T-cell (primary cell): ENCODE measurements around the gene BTG1. TPM values are rescaled to one million over a fixed set of nuclear protein-coding genes. Genes with fewer than 3 reads are reported as not detected.

Experiments used
- ATAC-seq, 4 experiments: fragments of 200-7000 bp in 3 of 4; fragments of 150-1000 bp in 1 of 4; cut with Tn5 transposase; replicated peaks in 1 of 4; 1 replicate in 3 of 4; 2 replicates in 1 of 4; pipeline ENCODE4 v1.10.0; 2021; ENCODE audit warnings: moderate library complexity in 3 of 4, mild to moderate bottlenecking in 2 of 4, moderate number of reproducible peaks in 1 of 4
- CTCF ChIA-PET, 2 donors: fragments of 300-600 bp; sonication (Branson Sonifier 250); formaldehyde crosslinking; loops; one replicate each; lab custom pipeline; 2022; ENCODE audit warnings: antibody characterized with exemption in 2 of 2; lab: Charles Lee
- POLR2A ChIA-PET, 2 donors: fragments of 300-600 bp; sonication (Branson Sonifier 250); formaldehyde crosslinking; loops; one replicate each; lab custom pipeline; 2022; ENCODE audit warnings: antibody characterized with exemption in 2 of 2; lab: Charles Lee
- DNase-seq, 35 experiments: peaks; one replicate each; pipeline versions ENCODE4 v3.0.0 to v3.0.0-alpha.2; 2013 to 2023
- H3K27ac ChIP-seq: one replicate; pipeline ENCODE4 v1.5.1; 2013; ENCODE audit warnings: low read length
- H3K27me3 ChIP-seq, 2 experiments: replicated peaks in 1 of 2; 1 replicate in 1 of 2; 2 replicates in 1 of 2; pipeline versions ENCODE4 v1.6.1 to v1.7.0; 2013; ENCODE audit warnings: low read length in 1 of 2, mixed read lengths in 1 of 2; ENCODE audit not compliant: control insufficient read depth in 2 of 2, insufficient read depth in 2 of 2; ENCODE audit errors: extremely low read depth in 1 of 2
- H3K36me3 ChIP-seq, 2 donors: 1 replicate in 1 of 2; 2 replicates in 1 of 2; pipeline versions ENCODE4 v1.6.1 to v1.7.0; 2013; ENCODE audit warnings: low read length in 1 of 2; ENCODE audit not compliant: control insufficient read depth in 2 of 2, insufficient read depth in 1 of 2; ENCODE audit errors: extremely low read depth in 1 of 2
- H3K4me1 ChIP-seq, 2 experiments: 1 replicate in 1 of 2; 2 replicates in 1 of 2; pipeline versions ENCODE4 v1.6.1 to v1.7.0; 2013; ENCODE audit warnings: low read length in 2 of 2, mixed read lengths in 1 of 2; ENCODE audit not compliant: insufficient read depth in 2 of 2, control insufficient read depth in 1 of 2; ENCODE audit errors: extremely low read depth in 1 of 2
- H3K4me3 ChIP-seq, 2 donors: 1 replicate in 1 of 2; 2 replicates in 1 of 2; pipeline versions ENCODE4 v1.5.1 to v1.7.0; 2013; ENCODE audit warnings: mild to moderate bottlenecking in 2 of 2, low read length in 1 of 2, moderate library complexity in 1 of 2; ENCODE audit not compliant: control insufficient read depth in 1 of 2; ENCODE audit errors: extremely low read depth in 1 of 2
- H3K9me3 ChIP-seq: 2 replicates; pipeline ENCODE4 v1.7.0; 2013
- H3K27ac Mint-ChIP-seq, 2 donors: one replicate each; pipeline ENCODE4 v1.8.0; 2020 to 2021; ENCODE audit warnings: mild to moderate bottlenecking in 2 of 2, mixed read lengths in 2 of 2
- H3K27me3 Mint-ChIP-seq, 2 donors: one replicate each; pipeline ENCODE4 v1.8.0; 2021 to 2022; ENCODE audit warnings: mixed read lengths in 2 of 2
- H3K36me3 Mint-ChIP-seq: one replicate; pipeline ENCODE4 v1.8.0; 2021; ENCODE audit warnings: mixed read lengths
- H3K4me1 Mint-ChIP-seq, 3 donors: one replicate each; pipeline ENCODE4 v1.8.0; 2020 to 2022; ENCODE audit warnings: mixed read lengths in 3 of 3, mild to moderate bottlenecking in 1 of 3
- H3K4me3 Mint-ChIP-seq, 3 donors: one replicate each; pipeline ENCODE4 v1.8.0; 2020 to 2022; ENCODE audit warnings: mild to moderate bottlenecking in 3 of 3, mixed read lengths in 3 of 3, moderate library complexity in 3 of 3
- H3K9me3 Mint-ChIP-seq, 3 donors: one replicate each; pipeline ENCODE4 v1.8.0; 2020 to 2022; ENCODE audit warnings: mixed read lengths in 3 of 3
- WGBS: methylation state at CpG from one replicate; pipeline ENCODE4 v1.1.5; 2013; ENCODE audit warnings: missing lambda C conversion rate; ENCODE audit not compliant: insufficient coverage; 5-methylcytosine and 5-hydroxymethylcytosine counted together
- total RNA-seq, 35 experiments: library from RNA in 6 of 35; stranded (reverse) in 6 of 35; fragments of 120-200 nt in 1 of 35; gene quantifications; one replicate each; pipeline versions ENCODE4 v1.2.1 to v1.2.4 and lab custom pipeline; 2013 to 2026

The BTG1 gene, protein sequence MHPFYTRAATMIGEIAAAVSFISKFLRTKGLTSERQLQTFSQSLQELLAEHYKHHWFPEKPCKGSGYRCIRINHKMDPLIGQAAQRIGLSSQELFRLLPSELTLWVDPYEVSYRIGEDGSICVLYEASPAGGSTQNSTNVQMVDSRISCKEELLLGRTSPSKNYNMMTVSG
- total RNA-seq (1,000 to 10,000 TPM in 2 of 5 donors, 100 to 1,000 TPM in 3; 484 to 1,238 (median 551) TPM), total RNA-seq (lab: John Stamatoyannopoulos, UW) (100 to 2,317 (median 848) reads per million in 29 experiments)
- total RNA-seq (2013), result 630 TPM

DNA sequence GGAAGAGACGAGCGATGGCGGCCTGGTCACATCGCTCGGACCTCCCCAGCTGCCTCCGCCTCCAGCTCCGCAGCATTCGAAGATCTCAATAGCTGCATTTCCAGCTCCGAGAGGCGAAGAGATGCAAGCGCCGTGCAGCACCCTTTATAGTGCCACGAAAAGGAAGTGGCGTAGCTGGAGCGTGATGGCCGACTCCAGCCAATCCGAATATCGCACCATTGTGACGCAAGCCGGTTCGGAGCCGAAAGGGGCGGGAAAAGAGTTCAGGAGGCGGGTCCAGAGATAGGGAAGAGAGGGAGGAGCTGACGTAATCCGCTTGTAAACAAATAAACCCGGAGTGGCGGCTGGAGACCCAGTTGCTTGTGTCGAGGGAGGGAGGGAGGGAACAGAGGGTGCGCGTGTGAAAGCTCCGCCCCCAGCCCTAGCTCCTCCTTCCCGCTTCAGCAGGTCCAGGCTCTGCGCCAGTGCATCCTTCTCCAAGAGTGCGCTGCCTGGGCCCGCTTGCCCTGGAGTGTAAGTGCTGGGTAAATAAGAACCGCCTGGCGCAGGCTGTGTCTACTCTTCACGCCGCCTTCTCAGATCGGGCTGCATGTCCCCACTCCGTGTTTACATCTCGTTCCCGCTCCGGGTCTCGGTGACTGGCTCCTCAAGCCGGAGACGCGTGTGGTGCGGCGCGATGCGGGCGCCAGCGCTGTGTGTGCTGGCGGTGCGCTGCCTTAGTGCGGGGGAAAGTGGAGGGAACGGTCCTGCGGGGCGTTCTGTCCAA lies at the start of gene BTG1:
BTG1 (minus strand) TSS at position 116 of the 766 bp plus-strand sequence. CDS start 311 bp downstream, outside the sequence.
- Histone ChIP-seq H3K4me1 (peaks cover 10% of the 10 kb centered on the region in 2 experiments), H3K4me3 (peak within 1 kb of the TSS; percentile 77 to 98), H3K27ac (peak within 1 kb of the TSS; percentile 94), H3K9me3 (no peaks in the 10 kb centered on the region), H3K36me3 (peaks cover 0 to 46% of the 10 kb centered on the region in 2 donors), H3K27me3 (no peaks in the 10 kb centered on the region)
- ChIA-PET CTCF (interaction anchor here (0.6 to 2.2 kb wide), 30 partner anchors 9 to 764 kb away, joined by 3 to 20 read pairs (median 4); no protein-coding TSS in a partner anchor), POLR2A (interaction anchor here (0.5 to 7.0 kb wide), 106 partner anchors 8 to 1447 kb away, joined by 3 to 170 read pairs (median 5); no protein-coding TSS in a partner anchor)
- Mint-ChIP-seq H3K27me3 (no peaks in the 10 kb centered on the region), H3K4me1 (peaks cover 27 to 51% (median 32%) of the 10 kb centered on the region in 3 donors), H3K9me3 (no peaks in the 10 kb centered on the region), H3K27ac (peak within 1 kb of the TSS; percentile 99 to 100), H3K36me3 (peaks cover 52% of the 10 kb centered on the region), H3K4me3 (peak within 1 kb of the TSS; percentile 100)
- DNase-seq, result peak; percentile 95 to 100 (median 99)
- WGBS, result 0% methylated on average over 53 of the region's 61 CpGs
- peak; percentile 76 to 83 (median 80) for ATAC-seq

DNA sequence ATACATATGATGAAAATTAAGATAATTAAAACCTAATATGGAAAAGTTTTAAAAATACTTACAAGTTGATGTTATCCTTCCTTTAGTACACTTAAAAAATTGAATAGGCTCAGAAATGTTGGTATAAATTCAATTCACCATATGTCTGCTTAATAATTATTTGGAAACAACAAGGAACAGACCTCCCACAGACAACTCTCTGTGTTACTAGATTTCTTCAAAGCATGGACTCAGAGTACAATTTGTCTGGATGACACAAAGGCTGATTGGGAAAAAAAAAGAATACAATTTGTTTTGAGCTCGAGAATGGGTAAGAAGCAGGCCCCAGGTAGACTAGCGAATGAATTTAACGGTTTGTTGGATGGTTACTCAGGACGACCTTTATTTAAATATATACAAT lies 48.9 kb upstream of the BTG1 start:
- H3K9me3 ChIP-seq, result no peaks in the 10 kb centered on the region
- Mint-ChIP-seq H3K9me3 (peaks cover 0 to 8% (median 4%) of the 10 kb centered on the region in 3 donors), H3K4me1 (peaks cover 0 to 7% (median 5%) of the 10 kb centered on the region in 3 donors), H3K27me3 (no peaks in the 10 kb centered on the region), H3K36me3 (no peaks in the 10 kb centered on the region), H3K4me3 (no peak overlapping the region), H3K27ac (no peak overlapping the region)
- no peaks in the 10 kb centered on the region for H3K4me1 ChIP-seq
- no peak overlapping the region for H3K4me3 ChIP-seq
- WGBS, result no CpG with 5 or more reads among the region's 4 CpGs
- ATAC-seq (no peak), DNase-seq (no peak)
- H3K27me3 ChIP-seq, result no peaks in the 10 kb centered on the region
- POLR2A ChIA-PET, result interaction anchor here in 1 of 2 donors (0.6 kb wide), 1 partner anchor 78 kb away, joined by 3 read pairs; no protein-coding TSS in a partner anchor
- H3K27ac ChIP-seq, result no peak overlapping the region
- CTCF ChIA-PET, result no interaction called here
- no peaks in the 10 kb centered on the region for H3K36me3 ChIP-seq

DNA sequence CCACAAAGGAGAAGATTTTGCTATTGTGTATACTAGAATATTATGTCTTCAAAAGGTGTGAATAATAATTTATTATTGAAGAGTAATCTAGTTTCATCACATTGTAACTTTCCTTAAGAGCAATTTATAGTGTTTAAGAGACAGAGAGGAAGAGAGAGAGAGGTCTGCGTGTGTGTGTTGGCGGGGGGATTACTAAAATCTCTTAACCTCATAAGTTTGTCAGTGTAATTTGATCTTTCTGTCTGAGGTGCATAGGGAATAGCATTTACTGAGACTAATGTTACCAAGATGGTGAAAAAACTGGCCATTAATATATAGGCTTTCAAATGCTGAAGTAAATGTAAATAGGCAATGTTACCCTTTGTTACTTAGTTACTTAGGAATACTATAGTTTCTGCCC lies 48.2 kb upstream of the BTG1 start:
- Histone ChIP-seq H3K4me1 (no peaks in the 10 kb centered on the region), H3K36me3 (no peaks in the 10 kb centered on the region), H3K9me3 (no peaks in the 10 kb centered on the region), H3K27me3 (no peaks in the 10 kb centered on the region), H3K4me3 (no peak overlapping the region), H3K27ac (no peak overlapping the region)
- H3K4me3 Mint-ChIP-seq, result no peak overlapping the region
- POLR2A ChIA-PET, result interaction anchor here in 1 of 2 donors (0.7 kb wide), 2 partner anchors 30 to 71 kb away, joined by 4 read pairs; no protein-coding TSS in a partner anchor
- no CpG with 5 or more reads among the region's 2 CpGs for WGBS
- H3K27ac Mint-ChIP-seq, result no peak overlapping the region
- CTCF ChIA-PET, result no interaction called here
- H3K4me1 Mint-ChIP-seq, result peaks cover 4 to 9% (median 7%) of the 10 kb centered on the region in 3 donors
- no peaks in the 10 kb centered on the region for H3K27me3 Mint-ChIP-seq
- ATAC-seq (no peak), DNase-seq (no peak)
- peaks cover 0 to 12% (median 7%) of the 10 kb centered on the region in 3 donors for H3K9me3 Mint-ChIP-seq
- no peaks in the 10 kb centered on the region for H3K36me3 Mint-ChIP-seq

DNA sequence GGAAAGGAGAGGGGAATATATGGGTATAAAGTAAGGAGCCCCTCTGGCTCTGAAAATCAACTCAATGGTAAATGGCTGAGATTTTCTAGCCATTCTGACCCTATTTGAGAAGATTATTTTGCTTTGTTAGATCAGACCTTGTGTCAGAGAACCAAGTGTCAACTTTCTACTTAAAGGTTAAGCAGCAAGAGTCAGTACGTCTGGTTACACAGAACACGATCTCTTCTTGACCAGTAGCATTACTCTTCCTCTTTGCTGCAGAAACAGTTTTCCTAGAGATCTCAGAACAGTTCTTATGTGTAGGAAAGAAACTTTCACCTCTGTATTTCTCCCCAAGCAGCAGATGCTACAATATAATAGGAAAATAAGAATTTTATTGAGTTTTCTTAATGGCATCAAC lies 47.4 kb upstream of the BTG1 start:
- Histone ChIP-seq H3K27me3 (no peaks in the 10 kb centered on the region), H3K4me1 (no peaks in the 10 kb centered on the region), H3K36me3 (no peaks in the 10 kb centered on the region), H3K4me3 (no peak overlapping the region), H3K27ac (no peak overlapping the region), H3K9me3 (no peaks in the 10 kb centered on the region)
- CTCF ChIA-PET, result no interaction called here
- H3K4me3 Mint-ChIP-seq, result no peak overlapping the region
- H3K9me3 Mint-ChIP-seq, result peaks cover 0 to 13% (median 8%) of the 10 kb centered on the region in 3 donors
- no peak for DNase-seq
- H3K4me1 Mint-ChIP-seq, result peaks cover 6 to 12% (median 9%) of the 10 kb centered on the region in 3 donors
- no peaks in the 10 kb centered on the region for H3K36me3 Mint-ChIP-seq
- no peaks in the 10 kb centered on the region for H3K27me3 Mint-ChIP-seq
- WGBS, result no CpG with 5 or more reads among the region's 2 CpGs
- ATAC-seq, result no peak
- H3K27ac Mint-ChIP-seq, result no peak overlapping the region
- POLR2A ChIA-PET, result interaction anchor here in 1 of 2 donors (0.7 kb wide), 2 partner anchors 31 to 72 kb away, joined by 4 read pairs; no protein-coding TSS in a partner anchor

DNA sequence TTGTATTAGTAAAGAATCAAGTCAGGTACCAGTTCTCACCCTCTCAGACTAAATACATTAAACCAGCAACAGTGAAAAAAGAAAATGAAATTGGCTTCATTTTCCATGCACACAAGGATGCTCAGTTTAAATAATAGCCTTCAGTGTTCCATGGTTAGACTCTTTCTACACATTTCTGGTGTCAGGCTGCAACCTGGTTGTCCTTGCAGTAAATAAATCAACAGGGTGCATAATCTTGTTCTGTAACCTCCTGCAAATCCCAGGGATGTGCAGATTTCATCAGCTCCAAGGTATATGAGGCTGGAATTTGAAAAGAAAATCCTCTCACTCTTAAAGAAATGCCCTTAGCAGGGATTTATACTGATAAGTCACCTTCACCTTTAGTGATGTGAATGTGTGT lies 46.7 kb upstream of the BTG1 start:
- no peaks in the 10 kb centered on the region for H3K36me3 Mint-ChIP-seq
- H3K36me3 ChIP-seq, result no peaks in the 10 kb centered on the region
- no peak overlapping the region for H3K27ac Mint-ChIP-seq
- peaks cover 8 to 13% (median 9%) of the 10 kb centered on the region in 3 donors for H3K4me1 Mint-ChIP-seq
- no peaks in the 10 kb centered on the region for H3K27me3 ChIP-seq
- POLR2A ChIA-PET, result interaction anchor here in 1 of 2 donors (0.9 kb wide), 1 partner anchor 47 kb away, joined by 3 read pairs; the partner anchor contains the start of gene BTG1
- ATAC-seq, result no peak
- no peak overlapping the region for H3K4me3 Mint-ChIP-seq
- DNase-seq, result no peak
- no peak overlapping the region for H3K4me3 ChIP-seq
- H3K9me3 Mint-ChIP-seq, result peaks cover 0 to 13% (median 8%) of the 10 kb centered on the region in 3 donors
- no peak overlapping the region for H3K27ac ChIP-seq
- no peaks in the 10 kb centered on the region for H3K4me1 ChIP-seq
- H3K9me3 ChIP-seq, result no peaks in the 10 kb centered on the region
- CTCF ChIA-PET, result interaction anchor here in 1 of 2 donors (0.6 kb wide), 1 partner anchor 24 kb away, joined by 7 read pairs; no protein-coding TSS in a partner anchor
- H3K27me3 Mint-ChIP-seq, result no peaks in the 10 kb centered on the region

DNA sequence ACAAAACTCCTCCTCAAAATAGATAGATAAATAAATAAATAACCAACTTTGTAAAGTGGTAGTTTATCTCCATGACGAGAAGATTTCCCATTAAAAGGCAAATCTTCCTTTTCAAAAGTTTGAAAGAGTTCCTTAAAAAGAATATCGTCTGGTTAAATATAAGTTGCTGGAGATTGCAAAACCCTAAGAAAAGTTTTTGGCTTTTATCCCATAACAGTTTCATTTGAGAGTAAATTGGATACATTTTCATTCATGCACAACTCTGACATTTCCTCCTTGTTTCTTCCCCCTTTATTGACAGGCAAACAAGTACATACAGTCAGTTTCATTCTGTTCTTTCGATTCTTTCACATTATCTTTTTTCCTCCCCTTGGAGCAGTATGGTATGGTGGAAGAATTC lies 45.4 kb upstream of the BTG1 start:
- H3K27ac Mint-ChIP-seq, result no peak overlapping the region
- no peak overlapping the region for H3K4me3 Mint-ChIP-seq
- DNase-seq, result no peak
- H3K4me1 ChIP-seq, result peaks cover 3 to 4% of the 10 kb centered on the region in 2 experiments
- peaks cover 0 to 5% (median 4%) of the 10 kb centered on the region in 3 donors for H3K9me3 Mint-ChIP-seq
- no peaks in the 10 kb centered on the region for H3K9me3 ChIP-seq
- no peak for ATAC-seq
- no peaks in the 10 kb centered on the region for H3K27me3 ChIP-seq
- H3K36me3 Mint-ChIP-seq, result no peaks in the 10 kb centered on the region
- no peak overlapping the region for H3K27ac ChIP-seq
- no CpG with 5 or more reads among the region's 3 CpGs for WGBS
- no peaks in the 10 kb centered on the region for H3K36me3 ChIP-seq
- no peaks in the 10 kb centered on the region for H3K27me3 Mint-ChIP-seq
- ChIA-PET POLR2A (no interaction called here), CTCF (no interaction called here)
- peaks cover 21 to 26% (median 22%) of the 10 kb centered on the region in 3 donors for H3K4me1 Mint-ChIP-seq
- no peak overlapping the region for H3K4me3 ChIP-seq
